Spleen (tissue), 11 donors: ENCODE measurements around the gene DMRTC2. TPM values are rescaled to one million over a fixed set of nuclear protein-coding genes. Genes with fewer than 3 reads are reported as not detected.

Experiments used
- DNase-seq: peaks from one replicate; pipeline ENCODE4 v3.0.0-alpha.2; 2020
- H3K27ac ChIP-seq, 8 donors: fragments of 200-600 bp; sonication (generic) in 7 of 8; 1 replicate in 4 of 8; 2 replicates in 4 of 8; pipeline versions ENCODE4 v1.5.0 to v1.8.0; 2016 to 2021; ENCODE audit warnings: inconsistent platforms in 4 of 8, mild to moderate bottlenecking in 4 of 8, moderate library complexity in 1 of 8
- H3K27me3 ChIP-seq, 7 donors: fragments of 200-600 bp; sonication (generic) in 6 of 7; replicated peaks in 1 of 7; 1 replicate in 4 of 7; 2 replicates in 3 of 7; pipeline versions ENCODE4 v1.5.0 to v1.8.0; 2016 to 2021; ENCODE audit warnings: inconsistent platforms in 3 of 7, mild to moderate bottlenecking in 1 of 7
- H3K36me3 ChIP-seq, 6 donors: fragments of 200-600 bp; sonication (generic) in 5 of 6; 1 replicate in 4 of 6; 2 replicates in 2 of 6; pipeline versions ENCODE4 v1.5.0 to v1.8.0; 2016 to 2021; ENCODE audit warnings: inconsistent platforms in 2 of 6
- H3K4me1 ChIP-seq, 6 donors: fragments of 200-600 bp; sonication (generic) in 5 of 6; 1 replicate in 3 of 6; 2 replicates in 3 of 6; pipeline versions ENCODE4 v1.5.0 to v1.8.0; 2016 to 2021; ENCODE audit warnings: inconsistent platforms in 3 of 6
- H3K4me3 ChIP-seq, 8 donors: fragments of 200-600 bp; sonication (generic) in 7 of 8; 1 replicate in 4 of 8; 2 replicates in 4 of 8; pipeline versions ENCODE4 v1.5.0 to v1.8.0; 2016 to 2021; ENCODE audit warnings: inconsistent platforms in 4 of 8, mild to moderate bottlenecking in 4 of 8, moderate library complexity in 2 of 8
- H3K9me3 ChIP-seq, 8 donors: fragments of 200-600 bp; sonication (generic) in 7 of 8; 1 replicate in 4 of 8; 2 replicates in 4 of 8; pipeline versions ENCODE4 v1.5.0 to v1.8.0; 2016 to 2021; ENCODE audit warnings: inconsistent platforms in 4 of 8
- POLR2A ChIP-seq, 3 donors: fragments of 450-650 bp; IDR thresholded peaks; one replicate each; pipeline ENCODE4 v1.5.1; 2017; ENCODE audit warnings: antibody characterized with exemption in 3 of 3, mild to moderate bottlenecking in 1 of 3
- POLR2AphosphoS5 ChIP-seq, 3 donors: sonication (generic); formaldehyde crosslinking; IDR thresholded peaks; one replicate each; pipeline ENCODE4 v1.5.1; 2017; ENCODE audit warnings: antibody characterized with exemption in 3 of 3
- WGBS, 5 donors: extraction: QIAGEN DNeasy Blood & Tissue Kit in 3 of 5; methylation state at CpG; one replicate each; pipeline versions ENCODE4 v1.1.5 to v1.1.7; 2013 to 2018; 5-methylcytosine and 5-hydroxymethylcytosine counted together
- intact Hi-C: fragments of 100-400 bp; cut with DNase I; formaldehyde crosslinking; loops from one replicate; pipeline ENCODE4 v1.15.0; 2023; ENCODE audit warnings: low total_unique reads
- polyA plus RNA-seq, 3 donors: library from polyadenylated mRNA; stranded (reverse); fragments of 200-250 nt; gene quantifications; one replicate each; pipeline ENCODE4 v1.2.1, GENCODE V29; 2013
- total RNA-seq, 7 donors: library from RNA; depleted of rRNA in 3 of 7; stranded (reverse); fragments of >200 nt in 3 of 7; fragmentation: NEBNext Ultra II Directional in 4 of 7; extraction: Animal tissue kit (Norgen Biotek cat#: 25700) in 4 of 7; gene quantifications; one replicate each; pipeline versions ENCODE4 v1.1.0 to v1.2.1, GENCODE V29; 2016 to 2021
- TF ChIP-seq, protein P1 (sequence below), 11 experiments: fragments of 200-600 bp in 7 of 11; fragments of 450-650 bp in 4 of 11; sonication (generic) in 4 of 11; IDR thresholded peaks in 8 of 11; conservative IDR thresholded peaks in 3 of 11; 1 replicate in 7 of 11; 2 replicates in 4 of 11; pipeline versions ENCODE4 v1.4.0 to v1.8.0; 2016 to 2021; ENCODE audit warnings: antibody characterized with exemption in 11 of 11, inconsistent platforms in 4 of 11, mild to moderate bottlenecking in 1 of 11
- donor health status: healthy with polysubstance abuse.
- donor health status: DM: no; HTN: no; CAD: no; lungs with moderate emphysema.
- donor health status: DM: no; HTN: no; CAD: no.
- donor health status: Bipolar disorder and iron deficiency.
- donor health status: healthy.
- donor health status: DM: no; HTN: no; CAD: no.
- donor health status: DM: yes; HTN: yes; CAD: no.

DMRTC2 gene
- total and polyA plus RNA-seq, 10 donors = not detected

DNA sequence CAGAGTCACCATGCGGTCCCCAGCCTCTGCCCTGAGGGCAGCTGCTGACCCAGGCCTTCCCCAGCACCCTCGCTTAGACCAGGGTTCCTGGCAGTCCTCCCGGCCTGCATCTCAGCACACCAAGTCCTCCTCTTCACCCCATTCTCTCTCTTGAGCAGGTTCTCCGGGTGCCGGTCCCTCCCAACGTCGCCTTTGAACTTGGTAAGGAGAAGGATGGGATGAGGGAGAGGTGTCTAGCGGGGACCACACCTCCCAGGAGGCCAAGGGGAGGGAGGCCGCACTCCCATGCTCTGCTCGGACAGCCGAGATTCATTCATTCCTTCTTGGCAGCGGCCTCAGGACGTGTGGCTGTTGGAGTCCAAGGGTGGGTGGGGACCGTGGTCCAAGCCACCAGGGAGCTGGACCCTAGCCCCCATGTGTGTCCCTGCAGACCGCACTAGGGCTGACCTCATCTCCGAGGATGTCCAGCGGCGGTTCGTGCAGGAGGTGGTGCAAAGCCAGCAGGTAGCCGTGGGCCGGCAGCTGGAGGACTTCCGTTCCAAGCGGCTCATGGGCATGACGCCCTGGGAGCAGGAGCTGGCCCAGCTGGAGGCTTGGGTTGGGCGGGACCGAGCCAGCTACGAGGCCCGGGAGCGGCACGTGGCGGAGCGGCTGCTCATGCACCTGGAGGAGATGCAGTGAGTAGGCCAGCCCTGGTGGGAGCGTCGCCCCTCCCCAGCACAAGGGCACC, 47.5 kb downstream of the DMRTC2 start:
- peaks cover 4 to 95% (median 66%) of the 10 kb centered on the region in 6 donors for H3K36me3 ChIP-seq
- DNase-seq = no peak
- peak; percentile 17 to 75 (median 44) for TF ChIP-seq POLR2AphosphoS5 (IDR thresholded peaks at IDR 0.05)
- TF ChIP-seq POLR2A (IDR thresholded peaks at IDR 0.05) = no peak
- WGBS, 5 donors = 91 to 94% (median 92%) methylated on average over 24 to 34 of the region's 34 CpGs
- H3K4me1 ChIP-seq = peaks cover 0 to 92% (median 52%) of the 10 kb centered on the region in 6 donors
- intact Hi-C loops = no loop called here
- no peaks in the 10 kb centered on the region for H3K9me3 ChIP-seq
- H3K4me3 ChIP-seq = no peak overlapping the region
- H3K27ac ChIP-seq = peak overlapping the region in 4 of 8 donors; percentile 16 to 64 (median 31)
- H3K27me3 ChIP-seq = no peaks in the 10 kb centered on the region

DNA sequence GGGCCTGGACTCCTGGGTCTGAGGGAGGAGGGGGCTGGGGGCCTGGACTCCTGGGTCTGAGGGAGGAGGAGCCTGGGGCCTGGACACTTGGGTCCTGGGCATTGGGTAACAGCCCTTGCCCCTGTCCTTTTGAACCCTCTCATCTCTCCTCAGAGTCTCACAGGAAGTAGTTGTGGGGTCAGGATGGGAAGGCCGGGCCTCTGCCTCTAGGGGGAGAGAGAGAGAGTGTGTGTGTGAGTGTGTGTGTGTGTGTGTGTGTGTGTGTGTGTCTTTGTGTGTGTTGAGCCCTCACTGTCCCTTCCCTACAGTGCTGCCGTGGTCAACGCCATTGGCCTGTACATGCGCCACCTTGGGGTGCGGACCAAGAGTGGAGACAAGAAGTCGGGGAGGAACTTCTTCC, 49.1 kb downstream of the DMRTC2 start:
- intact Hi-C loops = no loop called here
- no peaks in the 10 kb centered on the region for H3K27me3 ChIP-seq
- no peak overlapping the region for H3K4me3 ChIP-seq
- H3K4me1 ChIP-seq = peaks cover 0 to 85% (median 37%) of the 10 kb centered on the region in 6 donors
- no peak for TF ChIP-seq POLR2AphosphoS5 (IDR thresholded peaks at IDR 0.05)
- no peak for TF ChIP-seq POLR2A (IDR thresholded peaks at IDR 0.05)
- TF ChIP-seq, protein P1, sequence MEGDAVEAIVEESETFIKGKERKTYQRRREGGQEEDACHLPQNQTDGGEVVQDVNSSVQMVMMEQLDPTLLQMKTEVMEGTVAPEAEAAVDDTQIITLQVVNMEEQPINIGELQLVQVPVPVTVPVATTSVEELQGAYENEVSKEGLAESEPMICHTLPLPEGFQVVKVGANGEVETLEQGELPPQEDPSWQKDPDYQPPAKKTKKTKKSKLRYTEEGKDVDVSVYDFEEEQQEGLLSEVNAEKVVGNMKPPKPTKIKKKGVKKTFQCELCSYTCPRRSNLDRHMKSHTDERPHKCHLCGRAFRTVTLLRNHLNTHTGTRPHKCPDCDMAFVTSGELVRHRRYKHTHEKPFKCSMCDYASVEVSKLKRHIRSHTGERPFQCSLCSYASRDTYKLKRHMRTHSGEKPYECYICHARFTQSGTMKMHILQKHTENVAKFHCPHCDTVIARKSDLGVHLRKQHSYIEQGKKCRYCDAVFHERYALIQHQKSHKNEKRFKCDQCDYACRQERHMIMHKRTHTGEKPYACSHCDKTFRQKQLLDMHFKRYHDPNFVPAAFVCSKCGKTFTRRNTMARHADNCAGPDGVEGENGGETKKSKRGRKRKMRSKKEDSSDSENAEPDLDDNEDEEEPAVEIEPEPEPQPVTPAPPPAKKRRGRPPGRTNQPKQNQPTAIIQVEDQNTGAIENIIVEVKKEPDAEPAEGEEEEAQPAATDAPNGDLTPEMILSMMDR (IDR thresholded peaks at IDR 0.05 in 8 of 11, conservative IDR thresholded peaks at IDR 0.05 in 3 of 11) = no peak
- peak overlapping the region in 2 of 8 donors; percentile 13 to 25 for H3K27ac ChIP-seq
- WGBS, 5 donors = 68 to 72% (median 69%) methylated on average over 4 to 6 of the region's 6 CpGs
- no peak for DNase-seq
- no peaks in the 10 kb centered on the region for H3K9me3 ChIP-seq
- peaks cover 11 to 96% (median 76%) of the 10 kb centered on the region in 6 donors for H3K36me3 ChIP-seq

DNA sequence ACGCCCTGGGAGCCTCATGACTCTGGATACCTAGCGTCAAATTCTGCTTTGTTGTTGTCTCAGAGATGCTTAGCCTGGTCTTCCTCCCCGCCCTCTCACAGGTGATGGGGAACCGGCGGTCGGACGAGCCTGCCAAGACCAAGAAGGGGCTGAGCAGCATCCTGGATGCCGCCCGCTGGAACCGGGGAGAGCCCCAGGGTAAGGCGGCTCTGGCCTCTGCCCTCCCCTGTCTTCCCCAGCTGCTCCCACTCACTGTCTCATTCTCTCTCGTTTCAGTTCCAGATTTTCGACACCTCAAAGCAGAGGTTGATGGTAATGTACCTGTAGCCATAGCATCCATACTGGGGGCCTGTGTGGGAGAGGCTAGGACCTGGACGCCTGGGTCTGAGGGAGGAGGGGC, 49.5 kb downstream of the DMRTC2 start:
- Histone ChIP-seq H3K27me3 (no peaks in the 10 kb centered on the region), H3K9me3 (no peaks in the 10 kb centered on the region), H3K4me1 (peaks cover 0 to 84% (median 32%) of the 10 kb centered on the region in 6 donors), H3K4me3 (no peak overlapping the region), H3K27ac (peak overlapping the region in 2 of 8 donors; percentile 13 to 25), H3K36me3 (peaks cover 11 to 96% (median 76%) of the 10 kb centered on the region in 6 donors)
- intact Hi-C loops = no loop called here
- no peak for DNase-seq
- WGBS, 5 donors = 83 to 92% (median 85%) methylated on average over 10 to 14 of the region's 14 CpGs
- TF ChIP-seq, protein P1 (IDR thresholded peaks at IDR 0.05 in 8 of 11, conservative IDR thresholded peaks at IDR 0.05 in 3 of 11) = no peak
- peak in 2 of 3 donors; percentile 25 to 66 for TF ChIP-seq POLR2AphosphoS5 (IDR thresholded peaks at IDR 0.05)
- TF ChIP-seq POLR2A (IDR thresholded peaks at IDR 0.05) = no peak

DNA sequence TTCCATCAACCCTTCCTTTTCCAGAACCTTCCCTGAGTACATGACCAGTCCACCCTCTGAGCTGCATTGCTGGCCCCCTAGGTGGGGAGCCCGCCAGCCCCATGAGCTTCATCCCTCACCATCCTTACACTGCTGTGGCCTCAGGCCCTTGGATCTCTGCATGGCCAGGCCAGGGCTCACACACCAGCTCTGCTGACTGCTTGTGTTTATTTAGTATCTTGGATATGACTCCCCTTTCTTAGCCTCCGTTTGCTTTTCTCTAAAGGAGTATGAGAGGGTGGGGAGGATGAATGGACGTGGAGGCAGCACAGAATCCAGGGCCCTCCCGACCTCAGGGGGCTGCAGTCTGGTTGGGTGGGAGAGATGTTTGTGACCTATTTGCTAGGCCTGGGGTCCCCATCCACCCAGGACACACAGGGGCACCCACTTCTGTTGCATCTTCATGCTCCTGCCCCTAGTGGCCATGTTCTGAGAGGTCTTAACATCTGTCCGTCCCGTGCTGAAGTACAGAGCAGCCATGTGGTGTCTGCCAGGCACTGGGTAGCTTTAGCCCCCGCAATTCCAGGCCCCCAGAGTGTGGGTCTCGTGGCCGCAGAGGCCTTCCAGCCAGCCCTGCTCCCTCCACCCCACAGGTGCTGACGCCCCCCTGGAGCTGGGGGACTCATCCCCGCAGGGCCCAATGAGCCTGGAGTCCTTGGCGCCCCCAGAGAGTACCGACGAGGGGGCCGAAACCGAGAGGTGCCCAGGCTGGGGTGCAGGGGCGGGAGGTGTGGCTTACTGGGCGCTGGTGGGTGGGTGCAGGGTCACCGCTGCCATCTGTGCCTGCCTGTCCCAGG, 51.1 kb downstream of the DMRTC2 start:
- WGBS, 5 donors = 79 to 91% (median 88%) methylated on average over 15 to 19 of the region's 19 CpGs
- Histone ChIP-seq H3K27me3 (no peaks in the 10 kb centered on the region), H3K36me3 (peaks cover 11 to 96% (median 82%) of the 10 kb centered on the region in 6 donors), H3K27ac (peak overlapping the region in 2 of 8 donors; percentile 18 to 50), H3K4me1 (peaks cover 0 to 68% (median 21%) of the 10 kb centered on the region in 6 donors), H3K4me3 (no peak overlapping the region), H3K9me3 (no peaks in the 10 kb centered on the region)
- intact Hi-C loops = no loop called here
- DNase-seq = no peak
- TF ChIP-seq POLR2AphosphoS5 (IDR thresholded peaks at IDR 0.05) (peak; percentile 7 to 74 (median 24)), POLR2A (IDR thresholded peaks at IDR 0.05) (no peak)
- TF ChIP-seq, protein P1 (IDR thresholded peaks at IDR 0.05 in 8 of 11, conservative IDR thresholded peaks at IDR 0.05 in 3 of 11) = no peak
